ENCODE data around the gene GK2.

DNA sequence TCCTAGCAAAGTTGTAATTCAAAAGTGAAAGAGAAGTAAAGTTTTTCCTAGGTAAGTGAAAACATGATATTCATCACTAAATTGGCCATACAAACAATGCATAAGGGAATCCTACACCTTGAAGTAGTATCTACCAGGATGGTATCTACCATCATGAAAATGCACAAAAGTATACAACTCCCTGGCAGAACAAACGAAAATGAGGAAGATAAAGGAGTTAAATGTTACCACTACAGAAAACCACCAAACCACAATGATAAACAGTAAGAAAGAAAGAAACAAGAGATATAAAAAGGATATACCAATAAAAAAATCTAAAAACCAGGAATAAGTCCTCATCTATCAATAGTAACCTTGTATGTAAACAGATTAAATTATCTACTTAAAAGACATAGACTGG is 26.9 kb downstream of the GK2 start:
- TF ChIP-seq, protein P1, sequence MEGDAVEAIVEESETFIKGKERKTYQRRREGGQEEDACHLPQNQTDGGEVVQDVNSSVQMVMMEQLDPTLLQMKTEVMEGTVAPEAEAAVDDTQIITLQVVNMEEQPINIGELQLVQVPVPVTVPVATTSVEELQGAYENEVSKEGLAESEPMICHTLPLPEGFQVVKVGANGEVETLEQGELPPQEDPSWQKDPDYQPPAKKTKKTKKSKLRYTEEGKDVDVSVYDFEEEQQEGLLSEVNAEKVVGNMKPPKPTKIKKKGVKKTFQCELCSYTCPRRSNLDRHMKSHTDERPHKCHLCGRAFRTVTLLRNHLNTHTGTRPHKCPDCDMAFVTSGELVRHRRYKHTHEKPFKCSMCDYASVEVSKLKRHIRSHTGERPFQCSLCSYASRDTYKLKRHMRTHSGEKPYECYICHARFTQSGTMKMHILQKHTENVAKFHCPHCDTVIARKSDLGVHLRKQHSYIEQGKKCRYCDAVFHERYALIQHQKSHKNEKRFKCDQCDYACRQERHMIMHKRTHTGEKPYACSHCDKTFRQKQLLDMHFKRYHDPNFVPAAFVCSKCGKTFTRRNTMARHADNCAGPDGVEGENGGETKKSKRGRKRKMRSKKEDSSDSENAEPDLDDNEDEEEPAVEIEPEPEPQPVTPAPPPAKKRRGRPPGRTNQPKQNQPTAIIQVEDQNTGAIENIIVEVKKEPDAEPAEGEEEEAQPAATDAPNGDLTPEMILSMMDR (IDR thresholded peaks at IDR 0.05): no peak
- TF ChIP-seq POLR2A (IDR thresholded peaks at IDR 0.05) (no peak), POLR2AphosphoS5 (IDR thresholded peaks at IDR 0.05) (no peak)

All from breast epithelium (tissue), 3 donors.